Omental fat pad (tissue), 4 donors: ENCODE results near the gene SCN9A. TPM values are rescaled to one million over a fixed set of nuclear protein-coding genes. Genes with fewer than 3 reads are reported as not detected.
"Not testable (repeated sequence)": the region's sequence is repeated elsewhere in the genome, so short reads cannot be mapped to it uniquely, and the experiment has no call there.

ENCODE experiments used
- ATAC-seq: fragments of 150-250 bp; one replicate; pipeline ENCODE4 v1.9.1; 2016; ENCODE audit warnings: mild to moderate bottlenecking, moderate library complexity; ENCODE audit not compliant: low FRiP score
- DNase-seq: peaks from one replicate; pipeline ENCODE4 v3.0.0-alpha.2; 2019; ENCODE audit warnings: low spot score
- total RNA-seq, 4 donors: library from RNA; depleted of rRNA; stranded (reverse); fragments of >200 nt; gene quantifications; one replicate each; pipeline ENCODE4 v1.1.0, GENCODE V29; 2016
- TF ChIP-seq, protein P1 (sequence below), 3 donors: fragments of 450-650 bp; IDR thresholded peaks; one replicate each; pipeline ENCODE4 v1.5.1; 2016 to 2017; ENCODE audit warnings: antibody characterized with exemption in 3 of 3, mild to moderate bottlenecking in 3 of 3, moderate library complexity in 2 of 3

The SCN9A gene
- total RNA-seq, 4 donors from 2014 or later: 6.0 to 13.9 (median 7.1) TPM

GRCh38 chr2:166365239-166365638, 10.5 kb downstream of the SCN9A start:
- no peak for DNase-seq
- no peak for ATAC-seq
- TF ChIP-seq, protein P1, sequence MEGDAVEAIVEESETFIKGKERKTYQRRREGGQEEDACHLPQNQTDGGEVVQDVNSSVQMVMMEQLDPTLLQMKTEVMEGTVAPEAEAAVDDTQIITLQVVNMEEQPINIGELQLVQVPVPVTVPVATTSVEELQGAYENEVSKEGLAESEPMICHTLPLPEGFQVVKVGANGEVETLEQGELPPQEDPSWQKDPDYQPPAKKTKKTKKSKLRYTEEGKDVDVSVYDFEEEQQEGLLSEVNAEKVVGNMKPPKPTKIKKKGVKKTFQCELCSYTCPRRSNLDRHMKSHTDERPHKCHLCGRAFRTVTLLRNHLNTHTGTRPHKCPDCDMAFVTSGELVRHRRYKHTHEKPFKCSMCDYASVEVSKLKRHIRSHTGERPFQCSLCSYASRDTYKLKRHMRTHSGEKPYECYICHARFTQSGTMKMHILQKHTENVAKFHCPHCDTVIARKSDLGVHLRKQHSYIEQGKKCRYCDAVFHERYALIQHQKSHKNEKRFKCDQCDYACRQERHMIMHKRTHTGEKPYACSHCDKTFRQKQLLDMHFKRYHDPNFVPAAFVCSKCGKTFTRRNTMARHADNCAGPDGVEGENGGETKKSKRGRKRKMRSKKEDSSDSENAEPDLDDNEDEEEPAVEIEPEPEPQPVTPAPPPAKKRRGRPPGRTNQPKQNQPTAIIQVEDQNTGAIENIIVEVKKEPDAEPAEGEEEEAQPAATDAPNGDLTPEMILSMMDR (IDR thresholded peaks at IDR 0.05): no peak

DNA sequence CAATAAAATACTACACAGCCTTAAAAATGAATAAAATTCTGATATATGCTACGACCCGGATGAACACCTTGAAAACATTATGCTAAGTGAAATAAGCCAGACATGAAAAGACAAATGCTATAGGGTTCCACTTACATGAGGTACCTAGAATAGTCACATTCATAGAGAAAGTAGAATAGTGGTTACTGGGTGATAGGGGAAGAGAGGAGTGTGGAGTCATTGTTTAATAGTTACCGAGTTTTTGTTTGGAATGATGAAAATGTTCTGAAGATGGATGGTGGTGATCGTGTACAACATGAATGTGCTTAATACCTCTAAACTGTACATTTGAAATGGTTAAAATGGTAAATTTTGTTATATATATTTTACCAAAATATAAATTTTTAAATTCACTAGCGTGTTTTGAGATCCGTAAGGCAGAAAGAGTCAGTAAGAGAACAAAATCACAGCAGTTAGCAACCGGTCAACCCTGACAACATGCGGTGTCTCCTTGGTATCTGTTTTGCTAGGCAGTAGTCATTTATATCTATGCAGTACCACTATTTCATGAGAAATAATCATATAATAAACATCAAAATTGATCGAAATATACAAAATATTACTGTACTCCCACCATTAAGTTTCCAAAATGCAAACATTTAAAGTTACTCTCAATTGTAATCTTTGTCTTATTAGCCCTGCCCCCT, 11.1 kb downstream of the SCN9A start:
- TF ChIP-seq, protein P1 (IDR thresholded peaks at IDR 0.05): no peak
- no peak for ATAC-seq
- DNase-seq: no peak

DNA sequence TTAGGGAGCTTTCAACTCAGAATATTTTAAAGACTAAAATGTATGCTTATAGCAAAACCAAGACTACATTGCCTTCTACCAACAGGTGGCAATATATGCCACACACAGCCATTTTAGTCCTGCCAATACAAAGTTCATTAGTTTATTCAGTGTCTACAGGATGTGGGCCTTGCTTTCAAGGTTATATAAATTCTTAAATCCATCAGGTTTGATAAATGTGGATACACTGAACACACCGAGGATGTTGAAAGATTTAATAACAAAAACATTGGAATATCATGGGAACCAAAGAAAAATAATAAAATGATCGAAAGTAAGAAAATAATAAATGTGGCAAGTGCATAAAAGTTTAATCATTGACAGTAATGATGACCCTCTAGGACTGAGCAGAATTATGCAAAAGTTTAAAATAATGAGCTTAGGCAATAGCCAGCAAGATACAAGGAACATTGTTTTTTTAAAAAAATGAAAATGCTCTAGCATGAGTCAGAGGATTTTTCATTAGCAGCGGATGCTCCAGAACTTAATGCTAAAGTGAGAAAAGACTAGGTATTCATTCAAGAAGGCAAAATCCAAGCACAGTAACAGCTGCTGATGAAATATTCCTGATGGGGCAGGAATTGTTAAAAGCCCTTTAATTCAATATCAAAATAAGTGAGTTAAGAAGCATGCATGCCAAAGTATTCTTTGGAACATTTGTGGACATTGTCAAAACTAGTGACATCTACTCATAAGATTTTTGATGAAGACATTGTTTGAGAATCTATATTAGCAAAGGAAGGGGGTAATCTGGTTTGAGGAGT, 14.2 kb downstream of the SCN9A start:
- DNase-seq: no peak
- no peak for ATAC-seq
- TF ChIP-seq, protein P1 (IDR thresholded peaks at IDR 0.05): no peak

GRCh38 chr2:166360906-166361305, 14.8 kb downstream of the SCN9A start:
- TF ChIP-seq, protein P1 (IDR thresholded peaks at IDR 0.05): no peak
- ATAC-seq (no peak), DNase-seq (no peak)

- ATAC-seq: no peak
- TF ChIP-seq, protein P1 (IDR thresholded peaks at IDR 0.05): no peak
- DNase-seq: no peak
These were observed 15.3 kb downstream of the SCN9A start for GRCh38 chr2:166360426-166360825.

GRCh38 chr2:166357950-166358321, 17.8 kb downstream of the SCN9A start:
- DNase-seq, ATAC-seq: not testable (repeated sequence)

GRCh38 chr2:166357068-166357949, 18.4 kb downstream of the SCN9A start:
- DNase-seq: no peak
- no peak for ATAC-seq
- TF ChIP-seq, protein P1 (IDR thresholded peaks at IDR 0.05): no peak
